Activated CD4-positive, alpha-beta memory T cell treated with anti-CD3 and anti-CD28 coated beads, Interleukin-2, amount 10 ng/mL, durations not matched to agents 7 days and 5 days (primary cell): ENCODE data around the gene OTUD3. TPM values are rescaled to one million over a fixed set of nuclear protein-coding genes. Genes with fewer than 3 reads are reported as not detected.
"Not testable (repeated sequence)": the region's sequence is repeated elsewhere in the genome, so short reads cannot be mapped to it uniquely, and the experiment has no call there.

ENCODE experiments used
- CTCF ChIA-PET: fragments of 350-600 bp; sonication (Branson Sonifier 250); formaldehyde crosslinking; loops from one replicate; lab custom pipeline; 2021; ENCODE audit warnings: antibody characterized with exemption, inconsistent platforms; lab: Charles Lee
- POLR2A ChIA-PET: fragments of 350-600 bp; sonication (Branson Sonifier 250); formaldehyde crosslinking; loops from one replicate; lab custom pipeline; 2021; ENCODE audit warnings: antibody characterized with exemption; lab: Charles Lee
- DNase-seq: peaks from one replicate; pipeline ENCODE4 v3.0.0-alpha.2; 2020
- H3K27ac Mint-ChIP-seq: one replicate; pipeline ENCODE4 v1.8.0; 2021; ENCODE audit warnings: mild to moderate bottlenecking, mixed read lengths
- H3K27me3 Mint-ChIP-seq: one replicate; pipeline ENCODE4 v1.8.0; 2021; ENCODE audit warnings: mixed read lengths
- H3K36me3 Mint-ChIP-seq: one replicate; pipeline ENCODE4 v1.8.0; 2021; ENCODE audit warnings: low read depth, mixed read lengths
- H3K4me1 Mint-ChIP-seq: one replicate; pipeline ENCODE4 v1.8.0; 2021; ENCODE audit warnings: mixed read lengths
- H3K4me3 Mint-ChIP-seq: one replicate; pipeline ENCODE4 v1.8.0; 2021; ENCODE audit warnings: mild to moderate bottlenecking, mixed read lengths
- H3K9me3 Mint-ChIP-seq: one replicate; pipeline ENCODE4 v1.8.0; 2021; ENCODE audit warnings: mixed read lengths
- total RNA-seq, 2 experiments: library from RNA; stranded (reverse); gene quantifications; one replicate each; pipeline ENCODE4 v1.2.3, GENCODE V29; 2021

The OTUD3 gene
- total RNA-seq, 2 experiments from 2014 or later: 6.7 to 7.6 TPM

- CTCF ChIA-PET: no interaction called here
- H3K4me1 Mint-ChIP-seq: no peaks in the 10 kb centered on the region
These were observed 43.3 kb downstream of the OTUD3 start for GRCh38 chr1:19925342-19926070.

GRCh38 chr1:19926296-19927129 lies 44.3 kb downstream of the OTUD3 start:
- H3K27ac Mint-ChIP-seq: no peak overlapping the region
- no peaks in the 10 kb centered on the region for H3K36me3 Mint-ChIP-seq
- H3K4me1 Mint-ChIP-seq: no peaks in the 10 kb centered on the region
- CTCF ChIA-PET: no interaction called here
- peaks cover 12% of the 10 kb centered on the region for H3K9me3 Mint-ChIP-seq
- no peak for DNase-seq
- no peaks in the 10 kb centered on the region for H3K27me3 Mint-ChIP-seq
- no peak overlapping the region for H3K4me3 Mint-ChIP-seq
- POLR2A ChIA-PET: no interaction called here

More at GRCh38 chr1:19925342-19926070, 43.3 kb downstream of the OTUD3 start:
- Mint-ChIP-seq H3K9me3 (peaks cover 7% of the 10 kb centered on the region), H3K27ac (no peak overlapping the region), H3K36me3 (no peaks in the 10 kb centered on the region), H3K4me3 (no peak overlapping the region), H3K27me3 (no peaks in the 10 kb centered on the region)
- POLR2A ChIA-PET: no interaction called here
- no peak for DNase-seq

GRCh38 chr1:19927130-19927421 lies 44.9 kb downstream of the OTUD3 start:
- H3K9me3 Mint-ChIP-seq: peaks cover 18% of the 10 kb centered on the region
- H3K27ac Mint-ChIP-seq, CTCF ChIA-PET, H3K27me3 Mint-ChIP-seq, H3K4me3 Mint-ChIP-seq, DNase-seq, H3K4me1 Mint-ChIP-seq, POLR2A ChIA-PET, H3K36me3 Mint-ChIP-seq: not testable (repeated sequence)

GRCh38 chr1:19932866-19933265 lies 50.7 kb downstream of the OTUD3 start:
- H3K4me1 Mint-ChIP-seq: no peaks in the 10 kb centered on the region
- CTCF ChIA-PET: no interaction called here
- no peaks in the 10 kb centered on the region for H3K27me3 Mint-ChIP-seq
- H3K9me3 Mint-ChIP-seq: peaks cover 29% of the 10 kb centered on the region
- peaks cover 6% of the 10 kb centered on the region for H3K36me3 Mint-ChIP-seq
- DNase-seq: no peak
- POLR2A ChIA-PET: no interaction called here
- H3K4me3 Mint-ChIP-seq: no peak overlapping the region
- no peak overlapping the region for H3K27ac Mint-ChIP-seq

GRCh38 chr1:19934336-19934735 lies 52.1 kb downstream of the OTUD3 start:
- Mint-ChIP-seq H3K27me3 (no peaks in the 10 kb centered on the region), H3K9me3 (peaks cover 28% of the 10 kb centered on the region), H3K4me1 (no peaks in the 10 kb centered on the region), H3K36me3 (peaks cover 6% of the 10 kb centered on the region), H3K4me3 (no peak overlapping the region), H3K27ac (no peak overlapping the region)
- no peak for DNase-seq
- ChIA-PET CTCF (no interaction called here), POLR2A (no interaction called here)

DNA sequence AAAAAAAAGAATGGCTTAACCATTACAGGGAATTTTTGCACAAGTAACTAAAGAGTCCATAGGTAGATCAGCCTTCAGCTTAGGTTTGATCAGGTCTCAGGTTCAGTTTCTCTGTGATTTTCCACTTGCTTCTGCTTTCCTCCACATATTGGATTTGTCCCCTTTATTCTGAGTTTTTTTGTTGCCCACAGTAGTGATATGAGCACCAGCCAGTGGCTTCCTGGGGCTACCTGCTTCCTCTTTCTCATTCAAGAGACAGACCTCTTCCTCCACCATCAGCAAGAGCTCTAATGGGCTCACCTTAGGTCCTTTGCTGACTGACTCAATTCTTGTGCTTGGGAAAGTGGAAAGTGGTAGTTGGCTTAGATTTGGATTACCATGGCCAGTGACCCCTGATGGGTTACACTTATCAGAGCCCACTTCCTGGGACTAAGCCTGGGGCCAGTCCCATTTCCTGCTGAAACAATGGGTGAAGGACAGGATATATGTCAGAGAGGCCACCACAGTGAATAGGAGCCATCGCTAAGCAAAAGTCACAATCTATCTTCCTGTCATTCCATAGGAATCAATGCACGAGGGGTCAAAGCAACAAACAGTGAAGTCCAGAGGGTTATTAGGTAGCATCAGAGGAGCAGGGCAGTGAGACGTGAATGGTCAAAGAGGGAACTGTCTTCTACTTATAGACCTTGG lies 54.0 kb downstream of the OTUD3 start:
- Mint-ChIP-seq H3K4me3 (no peak overlapping the region), H3K36me3 (peaks cover 6% of the 10 kb centered on the region)

GRCh38 chr1:19938472-19938871 lies 56.3 kb downstream of the OTUD3 start:
- H3K27ac Mint-ChIP-seq: no peak overlapping the region
- no peaks in the 10 kb centered on the region for H3K36me3 Mint-ChIP-seq
- H3K27me3 Mint-ChIP-seq: no peaks in the 10 kb centered on the region
- H3K9me3 Mint-ChIP-seq: no peaks in the 10 kb centered on the region
- POLR2A ChIA-PET: no interaction called here
- no peak for DNase-seq
- H3K4me3 Mint-ChIP-seq: no peak overlapping the region
- CTCF ChIA-PET: no interaction called here
- no peaks in the 10 kb centered on the region for H3K4me1 Mint-ChIP-seq

More for the DNA sequence above, 54.0 kb downstream of the OTUD3 start:
- CTCF ChIA-PET: no interaction called here
- peaks cover 17% of the 10 kb centered on the region for H3K9me3 Mint-ChIP-seq
- H3K4me1 Mint-ChIP-seq: no peaks in the 10 kb centered on the region
- H3K27ac Mint-ChIP-seq: no peak overlapping the region
- no peak for DNase-seq
- H3K27me3 Mint-ChIP-seq: no peaks in the 10 kb centered on the region
- POLR2A ChIA-PET: interaction anchor here (1.4 kb wide), 1 partner anchor 15 kb away, joined by 4 read pairs; no protein-coding TSS in a partner anchor

DNA sequence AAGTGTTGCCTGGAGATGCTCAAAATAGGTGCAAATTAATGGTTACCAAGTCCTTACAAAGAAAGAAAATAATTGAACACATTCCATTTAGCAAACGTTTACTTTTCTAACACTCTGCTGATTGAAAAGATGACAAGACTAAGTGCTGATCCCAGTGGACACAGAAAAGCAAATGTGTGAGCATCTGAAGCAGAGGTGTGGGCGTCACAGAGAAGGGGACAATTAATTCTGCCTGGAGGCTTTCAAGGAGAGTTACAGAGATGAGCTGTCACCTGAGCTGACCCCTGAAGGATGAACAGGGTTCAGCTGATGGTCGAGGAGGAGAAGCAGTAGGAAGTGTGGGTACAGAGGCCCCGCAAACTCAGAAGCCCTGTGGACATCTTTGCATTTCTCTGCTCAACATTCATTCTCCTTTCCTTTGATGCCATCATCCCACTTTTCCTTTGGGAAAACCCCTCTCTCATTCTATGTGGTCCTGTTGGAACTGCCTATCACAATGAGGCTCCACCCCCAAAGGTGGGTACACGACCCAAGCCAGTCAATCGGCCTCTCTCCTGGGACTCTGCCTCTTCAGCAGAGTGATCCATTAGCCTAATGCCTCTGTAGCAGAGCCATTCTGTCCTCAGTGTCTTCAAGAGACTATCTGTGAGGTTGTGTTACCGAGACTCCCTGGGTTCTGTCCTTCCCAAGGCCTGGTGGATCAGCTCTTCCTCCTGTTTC lies 58.5 kb downstream of the OTUD3 start:
- POLR2A ChIA-PET: no interaction called here
- CTCF ChIA-PET: no interaction called here
- H3K36me3 Mint-ChIP-seq: no peaks in the 10 kb centered on the region
- H3K9me3 Mint-ChIP-seq: no peaks in the 10 kb centered on the region
- H3K4me3 Mint-ChIP-seq: no peak overlapping the region
- H3K27me3 Mint-ChIP-seq: peaks cover 3% of the 10 kb centered on the region
- no peak for DNase-seq
- H3K27ac Mint-ChIP-seq: no peak overlapping the region
- no peaks in the 10 kb centered on the region for H3K4me1 Mint-ChIP-seq

GRCh38 chr1:19941206-19941568 lies 59.0 kb downstream of the OTUD3 start:
- H3K4me1 Mint-ChIP-seq: no peaks in the 10 kb centered on the region
- no peak overlapping the region for H3K27ac Mint-ChIP-seq
- no peak for DNase-seq
- H3K9me3 Mint-ChIP-seq: no peaks in the 10 kb centered on the region
- H3K4me3 Mint-ChIP-seq: no peak overlapping the region
- peaks cover 4% of the 10 kb centered on the region for H3K27me3 Mint-ChIP-seq
- ChIA-PET POLR2A (no interaction called here), CTCF (no interaction called here)
- no peaks in the 10 kb centered on the region for H3K36me3 Mint-ChIP-seq

- Mint-ChIP-seq H3K27ac (no peak overlapping the region), H3K36me3 (no peaks in the 10 kb centered on the region), H3K9me3 (no peaks in the 10 kb centered on the region), H3K27me3 (peaks cover 11% of the 10 kb centered on the region), H3K4me3 (no peak overlapping the region), H3K4me1 (no peaks in the 10 kb centered on the region)
- CTCF ChIA-PET: no interaction called here
- POLR2A ChIA-PET: no interaction called here
- no peak for DNase-seq
These were observed 59.9 kb downstream of the OTUD3 start for GRCh38 chr1:19942088-19942487.

DNA sequence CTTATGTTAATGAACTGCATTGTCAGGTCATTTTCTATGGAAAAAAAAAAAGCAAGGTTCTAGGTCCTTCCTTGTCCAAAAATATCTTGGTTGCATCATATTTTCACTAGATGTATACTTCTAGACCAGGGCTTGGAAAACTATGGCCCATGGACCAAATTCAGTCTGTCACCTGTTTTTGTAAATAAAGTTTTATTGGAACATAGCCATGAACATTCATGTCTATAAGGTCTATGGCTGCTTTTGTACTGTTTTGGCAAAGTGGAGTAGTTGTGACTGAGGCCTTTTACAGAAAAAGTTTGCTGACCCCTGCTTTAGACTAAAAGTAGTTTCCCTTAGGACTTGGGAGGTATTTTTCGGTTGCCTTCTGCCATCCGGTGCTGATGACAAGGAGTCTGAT lies 60.5 kb downstream of the OTUD3 start:
- Mint-ChIP-seq H3K27ac (no peak overlapping the region), H3K9me3 (no peaks in the 10 kb centered on the region), H3K27me3 (peaks cover 11% of the 10 kb centered on the region), H3K4me3 (no peak overlapping the region), H3K4me1 (no peaks in the 10 kb centered on the region), H3K36me3 (no peaks in the 10 kb centered on the region)
- CTCF ChIA-PET: no interaction called here
- no peak for DNase-seq
- POLR2A ChIA-PET: no interaction called here

GRCh38 chr1:19945914-19946313 lies 63.7 kb downstream of the OTUD3 start:
- no peak for DNase-seq
- Mint-ChIP-seq H3K4me1 (no peaks in the 10 kb centered on the region), H3K4me3 (no peak overlapping the region), H3K36me3 (no peaks in the 10 kb centered on the region), H3K9me3 (no peaks in the 10 kb centered on the region), H3K27ac (no peak overlapping the region), H3K27me3 (peaks cover 18% of the 10 kb centered on the region)
- ChIA-PET CTCF (no interaction called here), POLR2A (no interaction called here)

DNA sequence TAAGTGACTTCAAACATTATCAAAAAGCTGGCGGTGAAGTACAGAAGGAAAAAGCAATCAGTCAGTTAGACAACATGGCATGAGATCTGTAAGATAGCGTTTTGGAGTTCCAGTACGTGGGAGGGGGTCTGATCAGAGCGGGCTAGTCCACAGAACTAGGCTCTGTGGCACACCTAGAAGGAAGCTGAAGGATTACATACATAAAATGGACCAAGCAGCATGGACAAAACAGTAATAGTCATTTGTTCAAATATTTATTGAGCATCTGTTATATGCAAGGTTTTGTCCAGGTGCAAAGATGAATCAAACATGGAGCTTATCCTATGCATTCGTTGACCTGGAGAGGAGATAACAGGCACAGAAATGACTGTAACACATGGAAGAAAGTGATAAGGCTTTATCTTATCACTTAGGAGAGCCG lies 64.1 kb downstream of the OTUD3 start:
- H3K27me3 Mint-ChIP-seq: peaks cover 18% of the 10 kb centered on the region
- H3K4me1 Mint-ChIP-seq: no peaks in the 10 kb centered on the region
- H3K36me3 Mint-ChIP-seq: no peaks in the 10 kb centered on the region
- DNase-seq: no peak
- POLR2A ChIA-PET: no interaction called here
- no peaks in the 10 kb centered on the region for H3K9me3 Mint-ChIP-seq
- no peak overlapping the region for H3K27ac Mint-ChIP-seq
- CTCF ChIA-PET: no interaction called here
- no peak overlapping the region for H3K4me3 Mint-ChIP-seq
